Inflammatory macrophage (primary cell): ENCODE data around the gene CCDC7.
A peak's percentile ranks its signal among the peaks of the same experiment; 100 is the strongest.
"Not testable (repeated sequence)": the region's sequence is repeated elsewhere in the genome, so short reads cannot be mapped to it uniquely, and the experiment has no call there.

ENCODE experiments used
- DNase-seq, 2 donors: peaks; one replicate each; pipeline ENCODE4 v3.0.0-alpha.2; 2020 to 2022

The CCDC7 gene

GRCh38 chr10:32459051-32459698 is 13.2 kb downstream of the CCDC7 start:
- no peak for DNase-seq

- no peak for DNase-seq
Observed at GRCh38 chr10:32461203-32461602, 15.3 kb downstream of the CCDC7 start.

GRCh38 chr10:32471232-32471631 is 25.3 kb downstream of the CCDC7 start:
- DNase-seq = no peak

- no peak for DNase-seq
Observed at GRCh38 chr10:32477499-32477898, 31.6 kb downstream of the CCDC7 start.

GRCh38 chr10:32481606-32482005 is 35.7 kb downstream of the CCDC7 start:
- no peak for DNase-seq

DNA sequence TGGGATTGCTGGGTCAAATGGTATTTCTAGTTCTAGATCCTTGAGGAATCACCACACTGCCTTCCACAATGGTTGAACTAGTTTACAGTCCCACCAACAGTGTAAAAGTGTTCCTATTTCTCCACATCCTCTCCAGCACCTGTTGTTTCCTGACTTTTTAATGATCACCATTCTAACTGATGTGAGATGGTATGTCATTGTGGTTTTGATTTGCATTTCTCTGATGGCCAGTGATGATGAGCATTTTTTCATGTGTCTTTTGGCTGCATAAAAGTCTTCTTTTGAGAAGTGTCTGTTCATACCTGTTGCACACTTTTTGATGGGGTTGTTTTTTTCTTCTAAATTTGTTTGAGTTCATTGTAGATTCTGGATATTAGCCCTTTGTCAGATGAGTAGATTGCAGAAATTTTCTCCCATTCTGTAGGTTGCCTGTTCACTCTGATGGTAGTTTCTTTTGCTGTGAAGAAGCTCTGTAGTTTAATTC is 37.1 kb downstream of the CCDC7 start:
- DNase-seq = not testable (repeated sequence)

GRCh38 chr10:32488038-32488437 is 42.1 kb downstream of the CCDC7 start:
- DNase-seq = not testable (repeated sequence)

DNA sequence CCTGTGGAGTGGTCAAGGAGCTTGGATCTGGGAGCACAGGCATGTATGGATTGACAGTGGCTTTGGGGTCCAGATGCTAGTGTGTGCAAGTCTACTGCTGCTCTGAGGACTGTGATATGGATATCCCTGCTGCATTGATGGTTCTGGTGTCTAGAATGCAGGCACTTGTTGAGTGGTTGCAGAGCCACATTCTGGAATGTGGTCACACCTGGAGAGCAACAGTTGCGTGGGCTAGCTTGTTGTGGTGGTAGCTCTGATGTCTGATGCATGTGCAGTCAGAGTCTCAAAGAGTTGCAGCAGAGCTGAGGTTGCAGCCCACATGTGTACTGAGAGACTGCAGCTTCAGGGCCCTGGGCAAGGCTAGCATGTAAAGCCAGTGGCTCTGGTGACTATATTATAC is 43.2 kb downstream of the CCDC7 start:
- DNase-seq = no peak

DNA sequence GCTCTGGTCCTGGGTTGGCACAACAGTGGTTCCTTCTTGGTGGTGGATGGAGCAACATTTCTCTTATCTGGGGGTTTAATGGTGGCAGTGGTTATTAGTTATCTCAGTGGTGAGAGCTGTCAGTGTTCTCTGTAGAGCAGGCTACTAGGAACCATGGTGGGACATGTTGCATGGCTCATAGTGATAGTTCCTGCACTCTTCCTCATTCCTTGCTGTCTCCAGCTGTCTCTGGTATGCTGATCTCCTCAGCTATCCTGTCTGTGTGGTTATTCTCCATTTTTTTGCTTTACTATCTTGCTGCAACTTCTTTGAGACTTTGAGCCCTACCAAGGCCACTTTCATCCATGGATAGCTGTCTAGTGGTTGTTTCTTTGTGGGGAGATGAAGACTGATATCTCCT is 44.0 kb downstream of the CCDC7 start:
- no peak for DNase-seq

DNA sequence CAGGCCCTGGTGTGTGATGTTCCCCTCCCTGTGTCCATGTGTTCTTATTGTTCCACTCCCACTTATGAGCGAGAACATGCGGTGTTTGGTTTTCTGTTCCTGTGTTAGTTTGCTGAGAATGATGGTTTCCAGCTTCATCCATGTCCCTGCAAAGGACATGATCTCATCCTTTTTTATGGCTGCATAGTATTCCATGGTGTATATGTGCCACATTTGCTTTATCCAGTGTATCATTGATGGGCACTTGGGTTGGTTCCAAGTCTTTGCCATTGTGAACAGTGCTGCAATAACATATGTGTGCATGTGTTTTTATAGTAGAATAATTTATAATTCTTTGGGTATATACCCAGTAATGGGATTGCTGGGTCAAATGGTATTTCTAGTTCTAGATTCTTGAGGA is 48.6 kb downstream of the CCDC7 start:
- DNase-seq = not testable (repeated sequence)

DNA sequence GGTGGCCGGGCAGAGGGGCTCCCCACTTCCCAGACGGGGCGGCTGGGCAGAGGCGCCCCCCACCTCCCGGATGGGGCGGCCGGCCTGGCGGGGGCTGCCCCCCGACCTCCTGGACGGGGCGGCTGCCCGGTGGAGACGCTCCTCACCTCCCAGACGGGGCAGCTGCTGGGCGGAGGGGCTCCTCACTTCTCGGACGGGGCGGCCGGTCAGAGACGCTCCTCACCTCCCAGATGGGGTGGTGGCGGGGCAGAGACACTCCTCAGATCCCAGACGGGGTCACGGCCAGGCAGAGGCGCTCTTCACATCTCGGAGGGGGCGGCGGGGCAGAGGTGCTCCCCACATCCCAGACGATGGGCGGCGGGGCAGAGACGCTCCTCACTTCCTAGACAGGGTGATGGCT is 54.2 kb downstream of the CCDC7 start:
- DNase-seq = not testable (repeated sequence)

GRCh38 chr10:32501906-32502305 is 56.0 kb downstream of the CCDC7 start:
- DNase-seq = no peak

DNA sequence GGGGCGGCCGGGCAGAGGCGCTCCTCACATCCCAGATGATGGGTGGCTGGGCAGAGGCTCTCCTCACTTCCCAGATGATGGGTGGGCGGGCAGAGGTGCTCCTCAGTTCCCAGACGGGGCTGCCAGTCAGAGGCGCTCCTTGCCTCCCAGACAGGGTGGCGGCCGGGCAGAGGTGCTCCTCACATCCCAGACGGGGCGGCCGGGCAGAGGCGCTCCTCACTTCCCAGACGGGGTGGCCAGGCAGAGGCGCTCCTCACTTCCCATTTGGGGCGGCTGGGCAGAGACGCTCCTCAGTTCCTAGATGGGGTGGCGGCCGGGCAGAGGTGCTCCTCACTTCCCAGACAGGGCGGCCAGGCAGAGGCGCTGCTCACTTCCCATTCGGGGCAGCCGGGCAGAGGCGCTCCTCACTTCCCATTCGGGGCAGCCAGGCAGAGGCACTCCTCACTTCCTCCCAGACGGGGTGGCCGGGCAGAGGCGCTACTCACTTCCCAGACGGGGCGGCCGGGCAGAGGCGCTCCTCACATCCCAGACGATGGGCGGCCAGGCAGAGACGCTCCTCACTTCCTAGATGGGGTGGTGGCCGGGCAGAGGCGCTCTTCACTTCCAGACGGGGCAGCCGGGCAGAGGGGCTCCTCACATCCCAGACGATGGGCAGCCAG is 60.0 kb downstream of the CCDC7 start:
- not testable (repeated sequence) for DNase-seq

DNA sequence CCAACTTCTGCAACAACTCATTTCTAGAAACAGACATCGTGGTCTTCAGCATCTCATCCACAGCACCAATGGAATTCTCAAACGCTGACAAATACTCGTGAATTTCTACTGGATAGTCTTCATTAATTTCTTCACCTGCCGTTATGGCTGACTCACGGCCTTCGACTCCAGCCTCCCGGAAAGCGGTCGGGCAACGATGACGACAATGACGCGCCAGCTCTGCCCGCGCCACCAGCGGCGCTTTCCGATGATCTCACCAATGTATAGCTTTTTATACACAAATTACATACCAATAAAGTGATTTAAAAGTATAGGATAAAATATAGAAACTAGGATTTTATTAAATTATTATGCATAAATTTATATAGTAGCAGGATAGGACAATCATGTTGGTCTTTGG is 65.7 kb downstream of the CCDC7 start:
- DNase-seq = no peak

DNA sequence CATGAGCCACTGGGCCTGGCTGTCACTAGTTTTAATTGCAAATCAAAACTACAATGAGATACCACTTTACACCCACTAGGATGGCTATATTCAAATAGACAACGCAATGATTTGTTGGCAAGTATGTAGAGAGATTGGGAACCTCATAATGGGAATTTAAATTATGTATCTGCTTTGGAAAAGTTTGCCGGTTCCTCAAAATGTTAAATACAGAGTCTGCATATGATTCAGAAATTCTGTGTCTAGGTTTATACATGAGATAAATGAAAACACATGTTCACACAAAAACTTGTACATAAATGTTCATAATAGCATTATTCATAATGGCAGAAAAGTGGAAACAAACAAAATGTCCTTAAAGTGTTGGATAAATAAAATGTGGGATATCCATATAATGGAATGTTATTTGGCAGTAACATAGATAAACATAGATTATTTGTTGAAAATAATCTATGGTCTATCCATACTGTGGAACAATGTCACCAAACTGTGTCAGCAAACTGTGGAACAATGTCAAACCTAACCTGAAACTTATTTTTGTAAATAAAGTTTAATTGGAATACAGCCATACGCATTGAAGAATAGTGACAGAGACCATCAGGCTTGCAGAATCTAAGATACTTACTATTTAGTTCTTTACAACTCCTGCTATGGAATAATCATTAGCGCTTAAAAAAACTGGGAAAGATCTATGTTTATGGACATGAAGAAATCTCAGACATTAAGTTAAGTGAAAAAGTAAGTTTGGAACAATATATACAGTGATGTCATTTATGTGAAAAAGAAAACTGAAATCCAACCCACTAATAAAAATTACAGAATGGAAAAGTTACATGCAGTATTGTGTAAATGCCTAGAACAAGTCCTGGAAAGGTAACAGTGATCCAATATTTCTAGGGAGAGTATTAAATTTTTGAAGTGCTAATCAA is 70.9 kb downstream of the CCDC7 start:
- DNase-seq = no peak

DNA sequence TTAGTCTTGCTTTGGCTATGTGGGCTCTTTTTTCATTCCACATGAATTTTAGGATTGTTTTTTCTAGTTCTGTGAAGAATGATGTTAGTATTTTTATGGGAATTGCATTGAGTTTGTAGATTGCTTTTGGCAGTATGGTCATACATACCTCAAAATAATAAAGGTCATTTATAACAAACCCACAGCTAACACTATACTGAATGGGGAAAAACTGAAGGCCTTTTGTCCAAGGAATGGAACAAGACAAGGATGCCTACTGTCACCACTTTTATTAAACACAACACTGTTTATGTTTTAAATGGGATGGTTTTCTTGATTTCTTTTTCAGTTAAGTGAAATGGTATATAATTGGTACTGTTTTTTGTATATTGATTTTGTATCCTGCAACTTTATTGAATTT is 84.3 kb downstream of the CCDC7 start:
- DNase-seq = no peak

DNA sequence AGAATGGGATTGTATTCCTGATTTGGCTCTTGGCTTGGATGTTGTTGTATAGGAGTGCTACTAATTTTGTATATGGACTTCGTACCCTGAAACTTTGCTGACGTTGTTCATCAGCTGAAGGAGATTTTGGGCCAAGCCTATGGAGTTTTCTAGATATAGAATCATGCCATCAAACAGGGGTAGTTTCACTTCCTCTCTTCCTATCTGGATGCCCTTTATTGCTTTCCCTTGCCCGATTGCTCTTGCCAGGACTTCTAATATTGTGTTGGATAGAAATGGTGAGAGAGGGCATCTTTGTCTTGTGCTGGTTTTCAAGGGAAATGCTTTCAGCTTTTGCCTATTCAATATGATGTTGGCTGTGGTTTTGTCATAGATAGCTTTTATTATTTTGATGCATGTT is 92.3 kb downstream of the CCDC7 start:
- DNase-seq = no peak

DNA sequence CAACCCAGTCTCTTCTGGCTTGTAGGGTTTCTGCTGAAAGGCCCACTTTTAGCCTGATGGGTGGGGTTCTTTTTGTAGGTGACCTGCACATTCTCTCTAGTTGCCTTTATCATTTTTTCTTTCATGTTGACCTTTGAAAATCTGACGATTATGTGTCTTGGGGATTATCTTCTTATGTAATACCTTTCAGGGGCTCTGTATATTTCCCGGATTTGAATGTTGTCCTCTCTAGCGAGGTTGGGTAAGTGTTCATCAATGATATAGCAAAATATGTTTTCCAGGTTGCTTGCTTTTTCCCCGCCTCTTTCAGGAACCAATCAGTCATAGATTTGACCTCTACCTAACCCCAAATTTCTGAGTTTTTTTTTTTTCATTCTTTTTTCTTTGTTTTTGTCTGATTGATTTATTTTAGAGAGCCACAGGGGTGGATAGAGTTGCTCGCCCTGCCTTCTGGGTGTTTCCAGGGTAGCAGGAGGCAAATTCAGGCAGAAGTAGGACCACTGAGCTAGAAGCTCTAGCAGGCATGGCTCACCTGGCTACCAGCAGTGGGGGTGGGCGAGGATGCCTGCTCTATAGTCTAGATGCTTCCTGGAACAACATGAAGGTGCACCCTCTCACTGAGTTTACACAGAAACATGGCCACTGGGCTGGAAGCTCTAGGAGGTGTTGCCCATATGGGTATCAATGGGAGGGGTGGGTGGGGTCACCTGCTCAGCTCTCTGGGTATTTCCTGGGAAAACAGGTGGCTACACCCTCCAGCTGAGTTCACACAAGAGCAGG is 94.9 kb downstream of the CCDC7 start:
- DNase-seq = no peak

GRCh38 chr10:32548208-32548607 is 102.3 kb downstream of the CCDC7 start:
- no peak for DNase-seq

- peak; percentile 31 to 64 for DNase-seq
Observed at GRCh38 chr10:32556783-32557395, 110.9 kb downstream of the CCDC7 start.

DNA sequence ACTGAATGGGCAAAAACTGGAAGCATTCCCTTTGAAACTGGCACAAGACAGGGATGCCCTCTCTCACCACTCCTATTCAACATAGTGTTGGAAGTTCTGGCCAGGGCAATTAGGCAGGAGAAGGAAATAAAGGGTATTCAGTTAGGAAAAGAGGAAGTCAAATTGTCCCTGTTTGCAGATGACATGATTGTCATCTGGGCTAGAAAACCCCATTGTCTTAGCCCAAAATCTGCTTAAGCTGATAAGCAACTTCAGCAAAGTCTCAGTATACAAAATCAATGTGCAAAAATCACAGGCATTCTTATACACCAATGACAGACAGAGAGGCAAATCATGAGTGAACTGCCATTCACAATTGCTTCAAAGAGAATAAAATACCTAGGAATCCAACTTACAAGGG is 116.8 kb downstream of the CCDC7 start:
- DNase-seq = not testable (repeated sequence)

GRCh38 chr10:32577448-32577847 is 131.5 kb downstream of the CCDC7 start:
- DNase-seq = no peak
